ENCODE results near the gene GAK.

GRCh38 chr4:836750-837301, 95.3 kb downstream of the GAK start:
- no peak for TF ChIP-seq EZH2 (IDR thresholded peaks at IDR 0.05; ENCODE audit: borderline replicate concordance)
- TF ChIP-seq CTCF (IDR thresholded peaks at IDR 0.05; ENCODE audit: poor library complexity): no peak
- TF ChIP-seq EZH2phosphoT487 (IDR thresholded peaks at IDR 0.05; ENCODE audit: low read depth, severe bottlenecking, unreplicated experiment): no peak

Measured in hepatocyte (in vitro differentiated cells).